ENCODE results near the gene NAT10. TPM values are rescaled to one million over a fixed set of nuclear protein-coding genes. Genes with fewer than 3 reads are reported as not detected.
"Not testable (repeated sequence)": the region's sequence is repeated elsewhere in the genome, so short reads cannot be mapped to it uniquely, and the experiment has no call there.

NAT10 gene
- total RNA-seq: 10 to 100 TPM; 63.8 to 93.9 TPM

- Mint-ChIP-seq H3K27ac (peak within 1 kb of the TSS; percentile 98), H3K9me3 (ENCODE audit: low read depth) (no peaks in the 10 kb centered on the region), H3K36me3 (peaks cover 30% of the 10 kb centered on the region), H3K4me3 (peak within 1 kb of the TSS; percentile 85), H3K4me1 (peaks cover 55% of the 10 kb centered on the region), H3K27me3 (no peaks in the 10 kb centered on the region)
- peak; percentile 95 for ATAC-seq
- CTCF ChIA-PET: interaction anchor here (0.7 to 2.4 kb wide), 6 partner anchors 14 to 247 kb away, joined by 3 to 14 read pairs (median 6); partner anchors contain the start of gene CAPRIN1
- DNase-seq: peak; percentile 98
These were observed at the start of gene NAT10 for GRCh38 chr11:34105079-34105956. TSS of gene NAT10 (plus strand) at chr11:34105629. CDS start at chr11:34108226, 2,597 bp downstream.

- Mint-ChIP-seq H3K4me1 (peaks cover 44% of the 10 kb centered on the region), H3K36me3 (peaks cover 43% of the 10 kb centered on the region), H3K4me3 (no peak overlapping the region), H3K27me3 (no peaks in the 10 kb centered on the region), H3K27ac (no peak overlapping the region), H3K9me3 (ENCODE audit: low read depth) (no peaks in the 10 kb centered on the region)
- ATAC-seq (no peak), DNase-seq (no peak)
- CTCF ChIA-PET: interaction anchor here (3.6 kb wide), 1 partner anchor 11 kb away, joined by 12 read pairs; no protein-coding TSS in a partner anchor
These were observed 48.8 kb upstream of the NAT10 start for GRCh38 chr11:34056672-34057071.

GRCh38 chr11:34063061-34063795 lies 42.2 kb upstream of the NAT10 start:
- Mint-ChIP-seq H3K27me3 (no peaks in the 10 kb centered on the region), H3K27ac (peak overlapping the region; percentile 10)

GRCh38 chr11:34064291-34064690 lies 41.1 kb upstream of the NAT10 start:
- CTCF ChIA-PET: interaction anchor here (0.8 to 1.4 kb wide), 6 partner anchors 11 to 924 kb away, joined by 3 to 6 read pairs (median 4); no protein-coding TSS in a partner anchor
- H3K27me3 Mint-ChIP-seq: no peaks in the 10 kb centered on the region
- no peak for DNase-seq
- peak overlapping the region; percentile 54 for H3K27ac Mint-ChIP-seq
- H3K4me1 Mint-ChIP-seq: peaks cover 53% of the 10 kb centered on the region
- peaks cover 33% of the 10 kb centered on the region for H3K36me3 Mint-ChIP-seq
- no peak for ATAC-seq
- H3K9me3 Mint-ChIP-seq (ENCODE audit: low read depth): no peaks in the 10 kb centered on the region
- no peak overlapping the region for H3K4me3 Mint-ChIP-seq

More at GRCh38 chr11:34063061-34063795, 42.2 kb upstream of the NAT10 start:
- Mint-ChIP-seq H3K4me1 (peaks cover 59% of the 10 kb centered on the region), H3K36me3 (peaks cover 42% of the 10 kb centered on the region), H3K9me3 (ENCODE audit: low read depth) (no peaks in the 10 kb centered on the region), H3K4me3 (no peak overlapping the region)
- ATAC-seq (no peak), DNase-seq (no peak)
- CTCF ChIA-PET: interaction anchor here (1.0 to 1.3 kb wide), 2 partner anchors 15 to 16 kb away, joined by 3 read pairs; no protein-coding TSS in a partner anchor

- CTCF ChIA-PET: interaction anchor here (2.1 kb wide), 1 partner anchor 20 kb away, joined by 4 read pairs; no protein-coding TSS in a partner anchor
- no peaks in the 10 kb centered on the region for H3K9me3 Mint-ChIP-seq (ENCODE audit: low read depth)
- DNase-seq (no peak), ATAC-seq (peak; percentile 48)
- H3K27me3 Mint-ChIP-seq: no peaks in the 10 kb centered on the region
- H3K4me3 Mint-ChIP-seq: no peak overlapping the region
- H3K36me3 Mint-ChIP-seq: peaks cover 31% of the 10 kb centered on the region
- peaks cover 55% of the 10 kb centered on the region for H3K4me1 Mint-ChIP-seq
- peak overlapping the region; percentile 63 for H3K27ac Mint-ChIP-seq
These were observed 39.8 kb upstream of the NAT10 start for GRCh38 chr11:34065505-34066203.

GRCh38 chr11:34066766-34067165 lies 38.7 kb upstream of the NAT10 start:
- DNase-seq; H3K27me3 Mint-ChIP-seq; ATAC-seq; H3K9me3 Mint-ChIP-seq (ENCODE audit: low read depth); H3K4me3 Mint-ChIP-seq: not testable (repeated sequence)
- CTCF ChIA-PET: interaction anchor here (2.1 to 2.8 kb wide), 2 partner anchors 9 to 19 kb away, joined by 4 to 12 read pairs; no protein-coding TSS in a partner anchor
- Mint-ChIP-seq H3K27ac (peak overlapping the region; percentile 62), H3K36me3 (peaks cover 33% of the 10 kb centered on the region), H3K4me1 (peaks cover 60% of the 10 kb centered on the region)

- CTCF ChIA-PET: interaction anchor here (2.8 kb wide), 1 partner anchor 10 kb away, joined by 12 read pairs; no protein-coding TSS in a partner anchor
- DNase-seq (no peak), ATAC-seq (peak; percentile 43)
- Mint-ChIP-seq H3K27ac (peak overlapping the region; percentile 14), H3K4me1 (peaks cover 59% of the 10 kb centered on the region), H3K27me3 (no peaks in the 10 kb centered on the region), H3K4me3 (no peak overlapping the region), H3K9me3 (ENCODE audit: low read depth) (no peaks in the 10 kb centered on the region), H3K36me3 (peaks cover 33% of the 10 kb centered on the region)
These were observed 37.9 kb upstream of the NAT10 start for GRCh38 chr11:34067383-34068065.

- no peak for ATAC-seq
- H3K36me3 Mint-ChIP-seq: peaks cover 31% of the 10 kb centered on the region
These were observed 37.3 kb upstream of the NAT10 start for GRCh38 chr11:34068111-34068510.

GRCh38 chr11:34071306-34071705 lies 34.1 kb upstream of the NAT10 start:
- ATAC-seq; H3K9me3 Mint-ChIP-seq (ENCODE audit: low read depth); H3K27ac Mint-ChIP-seq; H3K4me3 Mint-ChIP-seq; DNase-seq; H3K27me3 Mint-ChIP-seq: not testable (repeated sequence)
- Mint-ChIP-seq H3K4me1 (peaks cover 51% of the 10 kb centered on the region), H3K36me3 (peaks cover 35% of the 10 kb centered on the region)
- CTCF ChIA-PET: interaction anchor here (0.6 kb wide), 1 partner anchor 89 kb away, joined by 4 read pairs; no protein-coding TSS in a partner anchor

More at GRCh38 chr11:34068111-34068510, 37.3 kb upstream of the NAT10 start:
- no peak for DNase-seq
- Mint-ChIP-seq H3K4me1 (peaks cover 57% of the 10 kb centered on the region), H3K9me3 (ENCODE audit: low read depth) (no peaks in the 10 kb centered on the region), H3K4me3 (no peak overlapping the region), H3K27ac (peak overlapping the region; percentile 14), H3K27me3 (no peaks in the 10 kb centered on the region)
- CTCF ChIA-PET: interaction anchor here (2.8 kb wide), 1 partner anchor 10 kb away, joined by 12 read pairs; no protein-coding TSS in a partner anchor

- peaks cover 47% of the 10 kb centered on the region for H3K4me1 Mint-ChIP-seq
- peak overlapping the region; percentile 11 for H3K27ac Mint-ChIP-seq
- no peaks in the 10 kb centered on the region for H3K9me3 Mint-ChIP-seq (ENCODE audit: low read depth)
- ATAC-seq (no peak), DNase-seq (no peak)
- peaks cover 38% of the 10 kb centered on the region for H3K36me3 Mint-ChIP-seq
- H3K4me3 Mint-ChIP-seq: no peak overlapping the region
- CTCF ChIA-PET: interaction anchor here (0.6 to 0.9 kb wide), 2 partner anchors 90 to 102 kb away, joined by 4 read pairs; no protein-coding TSS in a partner anchor
- H3K27me3 Mint-ChIP-seq: no peaks in the 10 kb centered on the region
These were observed 33.4 kb upstream of the NAT10 start for GRCh38 chr11:34072041-34072440.

GRCh38 chr11:34072832-34073231 lies 32.6 kb upstream of the NAT10 start:
- no peak overlapping the region for H3K27ac Mint-ChIP-seq
- no peaks in the 10 kb centered on the region for H3K27me3 Mint-ChIP-seq
- H3K36me3 Mint-ChIP-seq: peaks cover 43% of the 10 kb centered on the region
- H3K4me1 Mint-ChIP-seq: peaks cover 47% of the 10 kb centered on the region
- no peak for DNase-seq
- H3K9me3 Mint-ChIP-seq (ENCODE audit: low read depth): no peaks in the 10 kb centered on the region
- CTCF ChIA-PET: interaction anchor here (0.9 kb wide), 1 partner anchor 101 kb away, joined by 4 read pairs; no protein-coding TSS in a partner anchor
- ATAC-seq: no peak
- H3K4me3 Mint-ChIP-seq: no peak overlapping the region

GRCh38 chr11:34074391-34074790 lies 31.0 kb upstream of the NAT10 start:
- ATAC-seq (no peak), DNase-seq (no peak)
- no peaks in the 10 kb centered on the region for H3K27me3 Mint-ChIP-seq
- peaks cover 49% of the 10 kb centered on the region for H3K36me3 Mint-ChIP-seq
- CTCF ChIA-PET: interaction anchor here (0.8 to 2.0 kb wide), 4 partner anchors 20 to 100 kb away, joined by 3 to 7 read pairs (median 6); partner anchors contain the start of gene NAT10
- H3K27ac Mint-ChIP-seq: peak overlapping the region; percentile 81
- no peaks in the 10 kb centered on the region for H3K9me3 Mint-ChIP-seq (ENCODE audit: low read depth)
- H3K4me1 Mint-ChIP-seq: peaks cover 42% of the 10 kb centered on the region
- H3K4me3 Mint-ChIP-seq: no peak overlapping the region

All from activated CD8-positive, alpha-beta memory T cell treated with anti-CD3 and anti-CD28 coated beads, Interleukin-2, amount 10 ng/mL, durations not matched to agents 7 days and 5 days (primary cell).